HUES48 (cell line): ENCODE results near the gene ALDH1L1.

Experiments used
- H3K27ac ChIP-seq: one replicate; pipeline ENCODE4 v1.7.0; 2013; ENCODE audit warnings: low read depth, low read length, inconsistent platforms
- H3K27me3 ChIP-seq: 2 replicates; pipeline ENCODE4 v1.6.1; 2013; ENCODE audit warnings: mild to moderate bottlenecking, low read length; ENCODE audit not compliant: control insufficient read depth, insufficient read depth
- H3K36me3 ChIP-seq: 2 replicates; pipeline ENCODE4 v1.6.1; 2013; ENCODE audit warnings: low read length; ENCODE audit not compliant: control insufficient read depth, insufficient read depth
- H3K4me1 ChIP-seq: 2 replicates; pipeline ENCODE4 v1.6.1; 2013; ENCODE audit warnings: mild to moderate bottlenecking, low read length; ENCODE audit not compliant: control insufficient read depth, insufficient read depth
- H3K4me3 ChIP-seq: 2 replicates; pipeline ENCODE4 v1.5.1; 2013; ENCODE audit warnings: mild to moderate bottlenecking, low read depth, low read length
- H3K9ac ChIP-seq: 2 replicates; pipeline ENCODE4 v1.6.1; 2013; ENCODE audit warnings: mild to moderate bottlenecking, low read depth, low read length, moderate library complexity
- H3K9me3 ChIP-seq: 2 replicates; pipeline ENCODE4 v1.6.1; 2013; ENCODE audit warnings: low read length; ENCODE audit not compliant: control insufficient read depth, insufficient read depth

The ALDH1L1 gene

GRCh38 chr3:126130981-126131745 is 49.2 kb downstream of the ALDH1L1 start:
- Histone ChIP-seq H3K4me1 (peaks cover 13% of the 10 kb centered on the region), H3K36me3 (no peaks in the 10 kb centered on the region), H3K4me3 (no peak overlapping the region), H3K27me3 (peaks cover 4% of the 10 kb centered on the region), H3K9me3 (no peaks in the 10 kb centered on the region), H3K9ac (no peak overlapping the region), H3K27ac (no peak overlapping the region)

DNA sequence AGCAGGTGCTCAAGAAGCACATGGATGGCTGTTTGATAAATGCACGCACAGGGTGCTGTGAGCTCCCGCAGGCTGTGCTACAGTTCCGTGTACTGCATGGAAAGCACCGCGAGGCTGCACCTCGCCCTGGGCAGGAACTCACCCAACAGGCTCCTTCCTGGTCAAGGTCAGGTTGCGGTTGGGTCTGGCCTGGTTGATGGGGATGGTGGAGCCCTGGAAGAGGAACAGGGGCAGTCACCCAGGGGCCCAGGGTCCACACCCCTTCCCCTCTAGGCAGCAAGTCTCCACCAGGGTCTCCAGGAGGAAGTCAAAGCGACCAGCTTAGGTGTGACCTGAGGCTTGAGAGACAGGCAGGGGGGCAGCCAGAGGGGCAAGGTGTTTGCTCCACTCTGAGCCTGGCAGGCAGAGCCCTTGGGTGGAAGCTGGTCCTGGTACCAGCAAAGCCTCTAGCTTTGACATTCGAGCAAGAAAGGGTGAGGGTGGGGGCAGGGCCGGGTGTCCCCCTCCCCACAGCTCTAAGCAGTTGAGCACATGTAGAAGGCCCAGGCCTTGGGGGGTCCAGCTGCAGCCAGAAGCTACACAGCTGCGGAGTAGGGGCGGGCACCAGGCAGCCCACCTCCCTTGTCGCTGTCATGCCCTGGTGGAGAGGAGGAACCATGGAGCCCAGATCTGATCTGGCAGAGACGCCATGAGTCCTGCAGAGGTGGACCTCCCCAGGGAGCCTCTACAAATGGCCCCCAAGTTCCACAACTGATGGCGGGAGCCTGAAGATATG is 50.1 kb downstream of the ALDH1L1 start:
- no peak overlapping the region for H3K4me3 ChIP-seq
- no peak overlapping the region for H3K27ac ChIP-seq
- H3K27me3 ChIP-seq: peaks cover 4% of the 10 kb centered on the region
- peaks cover 13% of the 10 kb centered on the region for H3K4me1 ChIP-seq
- no peaks in the 10 kb centered on the region for H3K9me3 ChIP-seq
- H3K36me3 ChIP-seq: no peaks in the 10 kb centered on the region
- no peak overlapping the region for H3K9ac ChIP-seq

DNA sequence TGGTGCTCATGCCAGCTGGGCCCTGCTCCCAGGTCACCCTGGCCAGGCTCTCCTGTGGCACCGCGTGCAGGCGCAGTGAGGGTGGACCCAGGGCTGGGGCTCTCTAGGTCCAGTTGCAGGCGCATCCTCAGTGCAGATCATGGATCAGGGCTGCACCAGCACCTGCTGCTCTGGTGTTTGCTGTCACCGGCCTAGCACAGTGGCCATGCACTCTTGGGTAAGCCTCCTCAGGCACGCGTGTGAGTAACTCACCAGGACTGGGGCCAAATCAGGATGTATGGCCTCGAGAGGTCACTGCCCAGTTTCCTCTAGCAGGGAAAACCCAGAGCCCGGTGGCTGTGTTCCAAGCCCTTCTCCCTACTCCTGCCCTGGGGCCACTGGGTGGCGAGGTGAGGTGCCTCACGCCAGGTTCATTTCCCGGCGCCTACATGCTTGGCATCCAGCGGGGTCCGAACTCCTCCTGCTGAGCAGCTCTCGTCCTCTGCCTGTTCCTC is 50.9 kb downstream of the ALDH1L1 start:
- no peak overlapping the region for H3K4me3 ChIP-seq
- H3K9me3 ChIP-seq: no peaks in the 10 kb centered on the region
- no peaks in the 10 kb centered on the region for H3K36me3 ChIP-seq
- no peak overlapping the region for H3K27ac ChIP-seq
- H3K27me3 ChIP-seq: no peaks in the 10 kb centered on the region
- no peak overlapping the region for H3K9ac ChIP-seq
- H3K4me1 ChIP-seq: peaks cover 13% of the 10 kb centered on the region

DNA sequence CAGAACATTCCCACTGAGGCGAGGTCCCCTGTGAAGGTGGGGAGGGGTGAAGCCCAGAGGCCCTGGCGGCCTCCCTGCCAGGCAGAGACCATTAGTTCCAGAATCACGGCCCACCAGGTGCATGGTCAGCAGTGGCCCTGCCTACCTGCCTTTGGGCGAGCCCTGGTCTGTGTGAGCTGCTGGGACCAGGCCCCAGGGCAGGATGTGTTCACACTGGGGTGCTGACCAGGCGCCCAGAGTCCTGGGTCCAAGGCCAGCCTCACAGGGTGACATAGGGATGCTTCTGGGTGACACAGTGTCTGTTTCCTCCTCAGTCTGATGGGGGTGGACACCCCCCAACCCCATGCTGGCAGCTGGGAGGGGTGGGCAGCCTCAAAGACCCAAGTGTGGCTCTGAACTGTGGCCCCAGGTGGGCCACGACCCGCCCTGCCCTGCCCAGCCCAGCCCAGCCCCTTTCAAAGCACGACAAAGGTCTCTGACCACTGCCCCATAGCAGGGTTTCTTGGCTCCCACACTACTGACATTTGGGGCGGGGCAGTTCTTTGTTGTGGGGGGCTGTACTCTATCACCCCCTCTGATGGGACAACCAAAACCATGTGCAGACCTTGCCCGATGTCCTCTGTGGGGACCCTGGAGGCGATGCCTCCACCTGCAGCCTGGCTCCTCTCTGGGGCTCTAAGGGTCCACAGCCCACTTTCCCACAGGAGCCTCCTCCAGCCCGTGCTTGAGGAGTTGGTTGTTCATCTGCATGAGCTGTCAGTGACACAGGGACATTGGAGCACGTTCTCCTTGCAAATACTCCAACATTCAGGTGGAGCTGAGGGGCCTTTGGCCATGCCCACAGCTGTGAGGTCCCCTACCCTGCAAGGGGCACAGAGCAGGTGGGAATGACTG is 51.6 kb downstream of the ALDH1L1 start:
- H3K27me3 ChIP-seq: no peaks in the 10 kb centered on the region

GRCh38 chr3:126127904-126128303 is 52.5 kb downstream of the ALDH1L1 start:
- H3K4me3 ChIP-seq: no peak overlapping the region
- H3K9me3 ChIP-seq: no peaks in the 10 kb centered on the region
- no peaks in the 10 kb centered on the region for H3K27me3 ChIP-seq
- no peak overlapping the region for H3K9ac ChIP-seq
- no peak overlapping the region for H3K27ac ChIP-seq
- no peaks in the 10 kb centered on the region for H3K36me3 ChIP-seq
- H3K4me1 ChIP-seq: peaks cover 16% of the 10 kb centered on the region

More for the DNA sequence above, 51.6 kb downstream of the ALDH1L1 start:
- Histone ChIP-seq H3K9me3 (no peaks in the 10 kb centered on the region), H3K27ac (no peak overlapping the region), H3K9ac (no peak overlapping the region), H3K4me3 (no peak overlapping the region), H3K36me3 (no peaks in the 10 kb centered on the region), H3K4me1 (peaks cover 20% of the 10 kb centered on the region)

DNA sequence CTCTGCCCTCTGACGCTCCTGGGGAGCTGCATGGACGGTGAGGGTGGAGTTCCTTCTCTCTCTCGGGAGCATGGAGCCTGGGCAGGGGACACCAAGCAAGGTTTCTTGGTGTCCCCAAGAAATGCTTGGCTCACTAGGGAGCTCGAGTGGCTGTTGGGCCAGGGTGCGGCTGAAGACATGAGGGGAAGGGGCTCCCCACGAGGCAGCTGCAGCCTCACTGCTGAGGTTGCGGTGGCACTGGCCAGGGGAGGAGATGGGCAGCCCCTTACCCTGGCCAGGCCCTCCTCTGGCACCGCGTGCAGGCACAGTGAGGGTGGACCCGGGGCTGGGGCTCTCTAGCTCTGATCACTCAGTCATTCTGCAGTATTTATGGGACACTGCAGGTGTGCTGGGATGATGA is 52.9 kb downstream of the ALDH1L1 start:
- Histone ChIP-seq H3K4me3 (no peak overlapping the region), H3K27me3 (no peaks in the 10 kb centered on the region), H3K36me3 (no peaks in the 10 kb centered on the region), H3K9me3 (no peaks in the 10 kb centered on the region), H3K9ac (no peak overlapping the region), H3K4me1 (peaks cover 12% of the 10 kb centered on the region), H3K27ac (no peak overlapping the region)

DNA sequence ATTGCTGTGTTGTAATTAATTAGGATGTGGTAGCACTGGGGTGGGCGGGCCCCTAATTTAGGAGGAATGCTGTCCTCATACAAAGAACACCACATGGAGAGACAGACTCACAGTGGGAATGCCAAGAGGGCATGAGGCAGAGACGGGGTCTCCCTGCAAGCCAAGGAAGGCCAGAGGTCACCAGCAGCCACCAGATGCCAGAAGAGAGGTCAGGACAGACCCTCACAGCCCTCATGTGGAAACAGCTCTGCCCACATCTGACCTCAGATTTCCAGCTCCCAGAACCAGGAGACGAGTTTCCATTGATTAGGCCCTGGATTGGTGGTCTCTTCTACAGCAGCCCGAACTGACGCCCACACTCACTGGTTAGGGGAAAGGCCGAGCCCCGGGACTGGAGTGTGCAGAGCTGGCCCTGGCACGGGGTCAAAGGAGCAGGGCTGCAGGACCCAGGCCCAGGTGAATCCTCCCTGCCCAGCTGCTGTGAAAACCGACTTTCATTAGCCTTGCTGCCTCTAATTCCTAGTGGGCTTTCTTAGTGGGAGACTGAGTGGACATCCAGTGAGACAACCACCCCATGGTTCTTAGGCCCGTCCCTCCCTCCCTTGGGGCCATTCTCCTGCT is 53.5 kb downstream of the ALDH1L1 start:
- Histone ChIP-seq H3K9ac (no peak overlapping the region), H3K27ac (no peak overlapping the region)

DNA sequence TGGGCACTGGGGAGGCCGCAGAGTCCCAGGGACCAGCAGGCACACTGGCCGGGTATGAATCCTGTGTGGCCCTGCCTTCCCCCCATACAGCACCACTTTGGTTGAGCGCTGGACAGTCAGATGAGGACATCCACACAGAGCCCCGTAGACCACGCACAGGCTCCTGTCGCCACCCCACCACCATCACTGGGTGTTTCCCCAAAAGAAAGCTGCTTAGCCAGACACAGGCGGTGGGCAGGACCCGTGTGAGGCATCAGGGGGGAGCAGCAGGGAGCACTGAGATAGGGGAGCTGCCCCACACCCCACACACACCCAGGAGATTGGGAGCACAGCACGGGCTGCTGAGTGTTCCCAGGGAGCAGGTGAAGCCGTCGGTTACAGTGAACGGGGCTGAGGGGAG is 54.1 kb downstream of the ALDH1L1 start:
- Histone ChIP-seq H3K27me3 (no peaks in the 10 kb centered on the region), H3K9me3 (no peaks in the 10 kb centered on the region), H3K27ac (no peak overlapping the region), H3K36me3 (no peaks in the 10 kb centered on the region), H3K9ac (no peak overlapping the region), H3K4me1 (peaks cover 11% of the 10 kb centered on the region), H3K4me3 (no peak overlapping the region)

More for the DNA sequence above, 53.5 kb downstream of the ALDH1L1 start:
- Histone ChIP-seq H3K4me3 (no peak overlapping the region), H3K9me3 (no peaks in the 10 kb centered on the region), H3K36me3 (no peaks in the 10 kb centered on the region), H3K27me3 (no peaks in the 10 kb centered on the region), H3K4me1 (peaks cover 11% of the 10 kb centered on the region)

DNA sequence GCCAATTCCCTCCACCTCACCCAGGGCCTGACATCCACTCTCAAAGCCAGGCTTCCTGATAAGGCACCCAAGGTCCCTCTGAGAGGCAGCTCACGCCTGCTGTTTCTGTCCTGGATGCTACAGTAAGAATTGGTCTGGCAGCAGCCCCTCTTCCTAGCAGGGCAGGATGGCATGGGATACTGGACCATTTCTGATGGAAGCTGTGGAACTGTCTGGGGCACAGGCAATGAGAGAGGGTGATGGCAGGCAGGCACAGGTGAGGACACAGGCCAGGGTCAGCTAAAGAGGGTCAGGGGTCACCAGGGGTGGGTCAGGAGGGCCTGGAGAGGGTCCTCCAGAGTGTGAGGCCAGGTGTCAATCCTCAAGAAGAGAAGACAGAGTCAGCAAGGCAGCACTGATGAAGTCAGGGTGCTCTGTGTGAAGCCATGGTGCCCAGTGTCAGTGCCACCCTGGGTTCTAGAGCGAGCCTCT is 54.6 kb downstream of the ALDH1L1 start:
- Histone ChIP-seq H3K4me1 (peaks cover 11% of the 10 kb centered on the region), H3K9ac (no peak overlapping the region), H3K4me3 (no peak overlapping the region), H3K9me3 (no peaks in the 10 kb centered on the region), H3K27me3 (no peaks in the 10 kb centered on the region), H3K36me3 (no peaks in the 10 kb centered on the region), H3K27ac (no peak overlapping the region)

DNA sequence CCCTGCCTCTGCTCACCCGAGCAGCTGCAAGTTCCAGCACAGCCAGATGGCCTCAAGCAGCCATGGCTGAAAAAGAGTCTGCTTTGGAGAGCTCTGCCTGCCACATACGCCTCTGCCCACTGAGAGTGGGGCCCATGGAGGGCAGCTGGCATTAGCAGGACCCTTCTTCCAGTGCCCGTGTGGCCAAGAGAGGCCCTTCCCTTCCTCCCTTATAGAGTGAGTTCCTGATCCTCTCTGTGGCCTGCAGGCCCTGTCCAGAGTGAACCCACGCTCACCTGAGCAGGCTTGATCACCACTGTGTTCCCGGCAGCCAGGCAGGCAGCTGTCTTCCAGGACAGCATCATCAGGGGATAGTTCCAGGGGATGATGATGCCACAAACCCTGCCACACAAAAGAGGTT is 55.0 kb downstream of the ALDH1L1 start:
- Histone ChIP-seq H3K4me3 (no peak overlapping the region), H3K27me3 (no peaks in the 10 kb centered on the region), H3K9me3 (no peaks in the 10 kb centered on the region), H3K36me3 (no peaks in the 10 kb centered on the region), H3K4me1 (peaks cover 11% of the 10 kb centered on the region), H3K9ac (no peak overlapping the region), H3K27ac (no peak overlapping the region)
